ENCODE results near the gene COQ2. TPM values are rescaled to one million over a fixed set of nuclear protein-coding genes. Genes with fewer than 3 reads are reported as not detected.

COQ2 gene
- total and polyA plus RNA-seq, 12 donors: 10.5 to 32.8 (median 25.9) TPM

DNA sequence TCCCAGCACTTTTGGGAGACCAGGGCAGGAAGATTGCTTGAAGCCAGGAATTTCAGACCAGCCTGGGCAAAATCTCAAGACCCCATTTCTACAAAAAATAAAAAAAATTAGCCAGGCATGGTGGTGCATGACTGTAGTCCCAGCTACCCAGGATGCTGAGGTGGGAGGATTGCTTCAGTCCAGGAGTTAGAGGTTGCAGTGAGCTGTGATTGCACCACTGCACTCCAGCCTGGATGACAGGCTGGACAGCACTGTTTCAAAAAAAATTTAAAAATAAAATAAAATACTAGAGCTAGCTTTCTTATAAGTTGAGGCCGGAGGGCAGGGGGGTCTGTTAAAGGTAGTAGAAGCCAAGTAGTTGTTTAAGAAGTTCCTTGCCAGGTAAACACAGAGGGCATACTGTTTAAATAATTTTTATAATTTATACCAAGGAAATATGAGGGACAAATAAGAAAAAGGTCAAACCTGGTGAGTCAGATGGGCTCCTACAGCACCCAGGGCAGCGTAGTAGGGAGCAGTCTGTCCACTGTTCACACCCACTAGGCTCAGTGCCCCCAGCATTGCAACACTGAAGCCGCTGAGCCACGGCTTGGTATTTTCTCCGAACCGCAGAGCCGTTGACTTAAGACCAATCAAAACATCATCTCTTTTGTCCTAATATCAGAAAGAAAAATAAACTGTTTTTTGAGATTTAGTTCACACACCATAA is 17.3 kb downstream of the COQ2 start:
- TF ChIP-seq, protein P1, sequence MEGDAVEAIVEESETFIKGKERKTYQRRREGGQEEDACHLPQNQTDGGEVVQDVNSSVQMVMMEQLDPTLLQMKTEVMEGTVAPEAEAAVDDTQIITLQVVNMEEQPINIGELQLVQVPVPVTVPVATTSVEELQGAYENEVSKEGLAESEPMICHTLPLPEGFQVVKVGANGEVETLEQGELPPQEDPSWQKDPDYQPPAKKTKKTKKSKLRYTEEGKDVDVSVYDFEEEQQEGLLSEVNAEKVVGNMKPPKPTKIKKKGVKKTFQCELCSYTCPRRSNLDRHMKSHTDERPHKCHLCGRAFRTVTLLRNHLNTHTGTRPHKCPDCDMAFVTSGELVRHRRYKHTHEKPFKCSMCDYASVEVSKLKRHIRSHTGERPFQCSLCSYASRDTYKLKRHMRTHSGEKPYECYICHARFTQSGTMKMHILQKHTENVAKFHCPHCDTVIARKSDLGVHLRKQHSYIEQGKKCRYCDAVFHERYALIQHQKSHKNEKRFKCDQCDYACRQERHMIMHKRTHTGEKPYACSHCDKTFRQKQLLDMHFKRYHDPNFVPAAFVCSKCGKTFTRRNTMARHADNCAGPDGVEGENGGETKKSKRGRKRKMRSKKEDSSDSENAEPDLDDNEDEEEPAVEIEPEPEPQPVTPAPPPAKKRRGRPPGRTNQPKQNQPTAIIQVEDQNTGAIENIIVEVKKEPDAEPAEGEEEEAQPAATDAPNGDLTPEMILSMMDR (IDR thresholded peaks at IDR 0.05): no peak
- peaks cover 0 to 96% (median 9%) of the 10 kb centered on the region in 9 donors for H3K36me3 ChIP-seq
- ATAC-seq: no peak
- H3K9me3 ChIP-seq: no peaks in the 10 kb centered on the region
- intact Hi-C loops (cut with DNase I): no loop called here
- no peak overlapping the region for H3K27ac ChIP-seq
- no peak for DNase-seq
- WGBS, 2 donors: 90 to 91% methylated on average over 7 of the region's 7 CpGs
- H3K27me3 ChIP-seq: no peaks in the 10 kb centered on the region
- H3K4me3 ChIP-seq: no peak overlapping the region
- H3K4me1 ChIP-seq: peaks cover 0 to 23% (median 0%) of the 10 kb centered on the region in 9 donors

DNA sequence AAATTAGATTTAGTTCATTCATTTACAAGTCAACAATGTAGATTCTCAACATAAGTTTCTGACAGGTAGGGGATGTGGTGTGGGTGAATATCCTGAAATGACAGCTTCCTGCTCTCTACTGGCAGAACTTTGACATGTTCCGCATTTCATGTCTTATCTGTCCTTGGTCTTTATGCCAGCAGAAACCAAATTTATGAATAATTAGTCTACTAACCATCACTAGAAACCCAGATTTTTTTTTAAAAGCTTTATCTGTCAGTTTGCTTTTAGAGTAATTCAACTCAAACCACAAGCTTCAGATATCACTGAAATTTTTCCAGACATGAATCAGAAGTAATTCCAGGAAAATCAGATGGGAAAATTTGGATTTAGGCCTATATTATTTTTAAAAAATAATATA is 17.9 kb downstream of the COQ2 start:
- Histone ChIP-seq H3K9me3 (no peaks in the 10 kb centered on the region), H3K27me3 (no peaks in the 10 kb centered on the region), H3K27ac (no peak overlapping the region), H3K4me1 (peaks cover 0 to 23% (median 0%) of the 10 kb centered on the region in 9 donors), H3K4me3 (no peak overlapping the region), H3K36me3 (peaks cover 0 to 96% (median 8%) of the 10 kb centered on the region in 9 donors)
- WGBS, 2 donors: 86 to 94% methylated on average over 1 of the region's 1 CpG
- intact Hi-C loops (cut with DNase I): no loop called here
- no peak for ATAC-seq
- TF ChIP-seq, protein P1 (IDR thresholded peaks at IDR 0.05): no peak
- no peak for DNase-seq

DNA sequence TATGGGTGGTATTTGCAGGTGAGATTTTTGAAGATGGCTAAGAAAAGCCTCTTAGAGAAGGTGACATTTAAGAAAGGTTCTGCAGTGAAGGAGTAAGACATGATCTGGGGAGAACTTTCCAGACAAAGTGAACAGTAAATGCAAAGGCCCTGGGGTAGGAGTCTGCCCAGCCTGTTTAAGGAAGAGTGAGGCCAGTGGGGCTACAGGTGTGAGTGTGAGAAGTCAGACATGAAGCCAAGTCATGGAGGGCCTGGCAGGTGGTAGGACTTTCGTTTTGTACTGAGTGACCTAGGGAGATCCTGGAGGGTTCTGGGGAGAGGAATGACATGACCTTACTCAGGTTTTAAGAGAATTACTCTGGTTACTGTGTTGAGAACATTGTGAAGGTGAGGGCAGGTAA is 21.5 kb downstream of the COQ2 start:
- 81% methylated on average over 1 of the region's 1 CpG for WGBS, 2 donors
- Histone ChIP-seq H3K9me3 (no peaks in the 10 kb centered on the region), H3K36me3 (peaks cover 0 to 72% (median 0%) of the 10 kb centered on the region in 9 donors), H3K4me3 (no peak overlapping the region), H3K4me1 (peaks cover 0 to 31% (median 5%) of the 10 kb centered on the region in 9 donors), H3K27me3 (no peaks in the 10 kb centered on the region), H3K27ac (no peak overlapping the region)
- intact Hi-C loops (cut with DNase I): loop anchor here in 5 of 10 donors (5.0 kb wide), 2 partner anchors 191 to 801 kb away; no protein-coding TSS in a partner anchor
- ATAC-seq (no peak), DNase-seq (no peak)
- TF ChIP-seq, protein P1 (IDR thresholded peaks at IDR 0.05): no peak

DNA sequence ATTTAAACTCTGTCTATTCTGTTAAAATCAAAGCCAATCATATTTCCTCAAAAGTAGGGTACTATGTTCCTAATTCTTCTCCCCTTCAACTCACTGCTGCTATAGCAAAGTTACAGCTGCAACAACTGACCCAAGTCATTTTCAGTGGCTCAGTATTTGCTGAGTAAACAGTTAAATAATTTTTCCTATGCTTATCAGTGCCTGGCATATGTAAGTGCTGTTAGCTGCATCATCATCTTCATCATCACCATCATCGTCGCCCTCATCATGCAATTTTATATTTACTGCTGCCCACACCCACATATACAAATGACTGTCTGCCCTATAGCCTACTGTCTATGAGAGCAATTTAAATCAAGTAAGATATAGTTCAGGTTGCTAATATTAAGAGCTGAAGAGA is 21.9 kb downstream of the COQ2 start:
- 87 to 90% methylated on average over 2 of the region's 2 CpGs for WGBS, 2 donors
- H3K27me3 ChIP-seq: no peaks in the 10 kb centered on the region
- DNase-seq (no peak), ATAC-seq (no peak)
- H3K9me3 ChIP-seq: no peaks in the 10 kb centered on the region
- H3K36me3 ChIP-seq: peaks cover 0 to 68% (median 0%) of the 10 kb centered on the region in 9 donors
- intact Hi-C loops (cut with DNase I): loop anchor here in 5 of 10 donors (5.0 kb wide), 2 partner anchors 190 to 800 kb away; no protein-coding TSS in a partner anchor
- H3K4me3 ChIP-seq: no peak overlapping the region
- no peak overlapping the region for H3K27ac ChIP-seq
- TF ChIP-seq, protein P1 (IDR thresholded peaks at IDR 0.05): no peak
- peaks cover 0 to 27% (median 5%) of the 10 kb centered on the region in 9 donors for H3K4me1 ChIP-seq
